Measurements from ENCODE around the gene CDX2.
"Not testable (repeated sequence)": the region's sequence is repeated elsewhere in the genome, so short reads cannot be mapped to it uniquely, and the experiment has no call there.

The CDX2 gene

GRCh38 chr13:27969082-27969865, at the start of gene CDX2:
Gene CDX2 (minus strand): TSS chr13:27969315. CDS start chr13:27969006, 309 bp downstream.
- no peak for DNase-seq

- DNase-seq, result no peak
Measured at GRCh38 chr13:28014301-28014700, 45.2 kb upstream of the CDX2 start.

- DNase-seq, result no peak
Measured at GRCh38 chr13:28013482-28013881, 44.4 kb upstream of the CDX2 start.

GRCh38 chr13:28012896-28013295, 43.8 kb upstream of the CDX2 start:
- DNase-seq, result no peak

- no peak for DNase-seq
Measured at GRCh38 chr13:28012383-28012782, 43.3 kb upstream of the CDX2 start.

- DNase-seq, result no peak
Measured at GRCh38 chr13:28010046-28010445, 40.9 kb upstream of the CDX2 start.

GRCh38 chr13:28005016-28005415, 35.9 kb upstream of the CDX2 start:
- DNase-seq, result not testable (repeated sequence)

GRCh38 chr13:28002886-28003698, 34.0 kb upstream of the CDX2 start:
- no peak for DNase-seq

- no peak for DNase-seq
Measured at GRCh38 chr13:28001837-28002473, 32.8 kb upstream of the CDX2 start.

GRCh38 chr13:28001049-28001448, 31.9 kb upstream of the CDX2 start:
- no peak for DNase-seq

- no peak for DNase-seq
Measured at GRCh38 chr13:28000567-28000966, 31.5 kb upstream of the CDX2 start.

GRCh38 chr13:27997904-27998522, 28.9 kb upstream of the CDX2 start:
- DNase-seq, result peak; percentile 13

- DNase-seq, result no peak
Measured at GRCh38 chr13:27991881-27992280, 22.8 kb upstream of the CDX2 start.

GRCh38 chr13:27988520-27988919, 19.4 kb upstream of the CDX2 start, which contains the start of gene URAD:
Gene URAD (minus strand): TSS chr13:27988693. CDS start chr13:27988637, 56 bp downstream.
- DNase-seq, result no peak

- no peak for DNase-seq
Measured at GRCh38 chr13:27985600-27985999, 16.5 kb upstream of the CDX2 start.

GRCh38 chr13:27982361-27982760, 13.2 kb upstream of the CDX2 start:
- no peak for DNase-seq

GRCh38 chr13:27981006-27981708, 12.0 kb upstream of the CDX2 start:
- DNase-seq, result no peak

GRCh38 chr13:27980280-27980998, 11.3 kb upstream of the CDX2 start:
- no peak for DNase-seq

- no peak for DNase-seq
Measured at GRCh38 chr13:27979765-27980279, 10.7 kb upstream of the CDX2 start.

- no peak for DNase-seq
Measured at GRCh38 chr13:27979001-27979643, 10.0 kb upstream of the CDX2 start.
